ENCODE results near the gene BPIFB4.

GRCh38 chr20:33081411-33082154 lies 2.1 kb downstream of the BPIFB4 start:
- no peak for TF ChIP-seq POLR2A (IDR thresholded peaks at IDR 0.05)
- TF ChIP-seq CTCF (IDR thresholded peaks at IDR 0.05) = no peak

All from tibial nerve (tissue), 3 donors.